Measurements from ENCODE around the gene MED31.
"Not testable (repeated sequence)": the region's sequence is repeated elsewhere in the genome, so short reads cannot be mapped to it uniquely, and the experiment has no call there.

The MED31 gene

GRCh38 chr17:6651354-6651918, at the start of gene MED31, which contains the start of gene C17orf100:
Gene MED31 (minus strand): TSS chr17:6651605. CDS start chr17:6651528, 77 bp downstream.
Gene C17orf100 (plus strand): TSS chr17:6651762. CDS start chr17:6651914, 152 bp downstream.
- H3K4me3 ChIP-seq (ENCODE audit: low read depth in 1 of 5, low read length in 5 of 5): peak within 1 kb of the TSS; percentile 76 to 98 (median 93)
- peaks cover 0 to 2% (median 0%) of the 10 kb centered on the region in 5 donors for H3K9me3 ChIP-seq (ENCODE audit: control insufficient read depth in 5 of 5, low read length in 5 of 5)
- peaks cover 9 to 18% (median 11%) of the 10 kb centered on the region in 5 donors for H3K27me3 ChIP-seq (ENCODE audit: control insufficient read depth in 5 of 5, insufficient read depth in 4 of 5, low read length in 5 of 5)
- H3K27ac ChIP-seq (ENCODE audit: low read depth, low read length): peak within 1 kb of the TSS; percentile 88
- peak within 1 kb of the TSS; percentile 60 to 94 (median 90) for H3K9ac ChIP-seq (ENCODE audit: low read length in 5 of 5)
- peaks cover 3 to 37% (median 26%) of the 10 kb centered on the region in 5 donors for H3K4me1 ChIP-seq (ENCODE audit: control insufficient read depth in 5 of 5, insufficient read depth in 5 of 5, low read length in 5 of 5)
- peaks cover 12 to 26% (median 18%) of the 10 kb centered on the region in 5 donors for H3K36me3 ChIP-seq (ENCODE audit: control insufficient read depth in 5 of 5, insufficient read depth in 5 of 5, low read length in 5 of 5)

GRCh38 chr17:6700948-6701307, 49.5 kb upstream of the MED31 start:
- no peaks in the 10 kb centered on the region for H3K36me3 ChIP-seq (ENCODE audit: control insufficient read depth in 5 of 5, insufficient read depth in 5 of 5, low read length in 5 of 5)
- H3K9ac ChIP-seq (ENCODE audit: low read length in 5 of 5): no peak overlapping the region
- H3K27ac ChIP-seq (ENCODE audit: low read depth, low read length): no peak overlapping the region
- H3K27me3 ChIP-seq (ENCODE audit: control insufficient read depth in 5 of 5, insufficient read depth in 4 of 5, low read length in 5 of 5): peaks cover 0 to 22% (median 9%) of the 10 kb centered on the region in 5 donors
- H3K9me3 ChIP-seq (ENCODE audit: control insufficient read depth in 5 of 5, low read length in 5 of 5): no peaks in the 10 kb centered on the region
- no peaks in the 10 kb centered on the region for H3K4me1 ChIP-seq (ENCODE audit: control insufficient read depth in 5 of 5, insufficient read depth in 5 of 5, low read length in 5 of 5)
- H3K4me3 ChIP-seq (ENCODE audit: low read depth in 1 of 5, low read length in 5 of 5): no peak overlapping the region

- H3K9ac ChIP-seq (ENCODE audit: low read length in 5 of 5): no peak overlapping the region
- no peaks in the 10 kb centered on the region for H3K4me1 ChIP-seq (ENCODE audit: control insufficient read depth in 5 of 5, insufficient read depth in 5 of 5, low read length in 5 of 5)
- no peak overlapping the region for H3K27ac ChIP-seq (ENCODE audit: low read depth, low read length)
- H3K9me3 ChIP-seq (ENCODE audit: control insufficient read depth in 5 of 5, low read length in 5 of 5): no peaks in the 10 kb centered on the region
- no peaks in the 10 kb centered on the region for H3K36me3 ChIP-seq (ENCODE audit: control insufficient read depth in 5 of 5, insufficient read depth in 5 of 5, low read length in 5 of 5)
- H3K4me3 ChIP-seq (ENCODE audit: low read depth in 1 of 5, low read length in 5 of 5): no peak overlapping the region
- H3K27me3 ChIP-seq (ENCODE audit: control insufficient read depth in 5 of 5, insufficient read depth in 4 of 5, low read length in 5 of 5): peaks cover 0 to 22% (median 9%) of the 10 kb centered on the region in 5 donors
Measured at GRCh38 chr17:6699997-6700947, 48.9 kb upstream of the MED31 start.

GRCh38 chr17:6698004-6698403, 46.6 kb upstream of the MED31 start:
- H3K36me3 ChIP-seq (ENCODE audit: control insufficient read depth in 5 of 5, insufficient read depth in 5 of 5, low read length in 5 of 5): no peaks in the 10 kb centered on the region
- no peaks in the 10 kb centered on the region for H3K4me1 ChIP-seq (ENCODE audit: control insufficient read depth in 5 of 5, insufficient read depth in 5 of 5, low read length in 5 of 5)

GRCh38 chr17:6696906-6697305, 45.5 kb upstream of the MED31 start:
- no peaks in the 10 kb centered on the region for H3K4me1 ChIP-seq (ENCODE audit: control insufficient read depth in 5 of 5, insufficient read depth in 5 of 5, low read length in 5 of 5)
- H3K4me3 ChIP-seq (ENCODE audit: low read depth in 1 of 5, low read length in 5 of 5): no peak overlapping the region
- H3K27me3 ChIP-seq (ENCODE audit: control insufficient read depth in 5 of 5, insufficient read depth in 4 of 5, low read length in 5 of 5): peaks cover 0 to 5% (median 0%) of the 10 kb centered on the region in 5 donors
- H3K27ac ChIP-seq (ENCODE audit: low read depth, low read length): no peak overlapping the region
- no peaks in the 10 kb centered on the region for H3K36me3 ChIP-seq (ENCODE audit: control insufficient read depth in 5 of 5, insufficient read depth in 5 of 5, low read length in 5 of 5)
- H3K9me3 ChIP-seq (ENCODE audit: control insufficient read depth in 5 of 5, low read length in 5 of 5): no peaks in the 10 kb centered on the region
- no peak overlapping the region for H3K9ac ChIP-seq (ENCODE audit: low read length in 5 of 5)

More at GRCh38 chr17:6698004-6698403, 46.6 kb upstream of the MED31 start:
- Histone ChIP-seq H3K27me3 (ENCODE audit: control insufficient read depth in 5 of 5, insufficient read depth in 4 of 5, low read length in 5 of 5) (peaks cover 0 to 7% (median 4%) of the 10 kb centered on the region in 5 donors), H3K4me3 (ENCODE audit: low read depth in 1 of 5, low read length in 5 of 5) (no peak overlapping the region), H3K27ac (ENCODE audit: low read depth, low read length) (no peak overlapping the region), H3K9ac (ENCODE audit: low read length in 5 of 5) (no peak overlapping the region), H3K9me3 (ENCODE audit: control insufficient read depth in 5 of 5, low read length in 5 of 5) (no peaks in the 10 kb centered on the region)

GRCh38 chr17:6695565-6695964, 44.2 kb upstream of the MED31 start:
- H3K9me3 ChIP-seq (ENCODE audit: control insufficient read depth in 5 of 5, low read length in 5 of 5): no peaks in the 10 kb centered on the region
- no peaks in the 10 kb centered on the region for H3K4me1 ChIP-seq (ENCODE audit: control insufficient read depth in 5 of 5, insufficient read depth in 5 of 5, low read length in 5 of 5)
- no peak overlapping the region for H3K4me3 ChIP-seq (ENCODE audit: low read depth in 1 of 5, low read length in 5 of 5)
- H3K27ac ChIP-seq (ENCODE audit: low read depth, low read length): no peak overlapping the region
- H3K36me3 ChIP-seq (ENCODE audit: control insufficient read depth in 5 of 5, insufficient read depth in 5 of 5, low read length in 5 of 5): no peaks in the 10 kb centered on the region
- no peak overlapping the region for H3K9ac ChIP-seq (ENCODE audit: low read length in 5 of 5)
- H3K27me3 ChIP-seq (ENCODE audit: control insufficient read depth in 5 of 5, insufficient read depth in 4 of 5, low read length in 5 of 5): peaks cover 0 to 9% (median 3%) of the 10 kb centered on the region in 5 donors

GRCh38 chr17:6695051-6695450, 43.6 kb upstream of the MED31 start:
- no peak overlapping the region for H3K4me3 ChIP-seq (ENCODE audit: low read depth in 1 of 5, low read length in 5 of 5)
- H3K4me1 ChIP-seq (ENCODE audit: control insufficient read depth in 5 of 5, insufficient read depth in 5 of 5, low read length in 5 of 5): no peaks in the 10 kb centered on the region
- no peak overlapping the region for H3K9ac ChIP-seq (ENCODE audit: low read length in 5 of 5)
- no peak overlapping the region for H3K27ac ChIP-seq (ENCODE audit: low read depth, low read length)
- H3K9me3 ChIP-seq (ENCODE audit: control insufficient read depth in 5 of 5, low read length in 5 of 5): no peaks in the 10 kb centered on the region
- no peaks in the 10 kb centered on the region for H3K36me3 ChIP-seq (ENCODE audit: control insufficient read depth in 5 of 5, insufficient read depth in 5 of 5, low read length in 5 of 5)
- peaks cover 0 to 9% (median 3%) of the 10 kb centered on the region in 5 donors for H3K27me3 ChIP-seq (ENCODE audit: control insufficient read depth in 5 of 5, insufficient read depth in 4 of 5, low read length in 5 of 5)

- not testable (repeated sequence) for H3K4me3 ChIP-seq (ENCODE audit: low read depth in 1 of 5, low read length in 5 of 5); H3K27ac ChIP-seq (ENCODE audit: low read depth, low read length); H3K9ac ChIP-seq (ENCODE audit: low read length in 5 of 5); H3K36me3 ChIP-seq (ENCODE audit: control insufficient read depth in 5 of 5, insufficient read depth in 5 of 5, low read length in 5 of 5); H3K27me3 ChIP-seq (ENCODE audit: control insufficient read depth in 5 of 5, insufficient read depth in 4 of 5, low read length in 5 of 5); H3K4me1 ChIP-seq (ENCODE audit: control insufficient read depth in 5 of 5, insufficient read depth in 5 of 5, low read length in 5 of 5); H3K9me3 ChIP-seq (ENCODE audit: control insufficient read depth in 5 of 5, low read length in 5 of 5)
Measured at GRCh38 chr17:6691958-6692357, 40.6 kb upstream of the MED31 start.

- Histone ChIP-seq H3K9ac (ENCODE audit: low read length in 5 of 5) (no peak overlapping the region), H3K36me3 (ENCODE audit: control insufficient read depth in 5 of 5, insufficient read depth in 5 of 5, low read length in 5 of 5) (no peaks in the 10 kb centered on the region), H3K4me3 (ENCODE audit: low read depth in 1 of 5, low read length in 5 of 5) (no peak overlapping the region), H3K27me3 (ENCODE audit: control insufficient read depth in 5 of 5, insufficient read depth in 4 of 5, low read length in 5 of 5) (peaks cover 0 to 9% (median under 1%) of the 10 kb centered on the region in 5 donors), H3K9me3 (ENCODE audit: control insufficient read depth in 5 of 5, low read length in 5 of 5) (no peaks in the 10 kb centered on the region), H3K27ac (ENCODE audit: low read depth, low read length) (no peak overlapping the region), H3K4me1 (ENCODE audit: control insufficient read depth in 5 of 5, insufficient read depth in 5 of 5, low read length in 5 of 5) (no peaks in the 10 kb centered on the region)
Measured at GRCh38 chr17:6691546-6691945, 40.1 kb upstream of the MED31 start.

GRCh38 chr17:6690641-6691040, 39.2 kb upstream of the MED31 start:
- Histone ChIP-seq H3K4me1 (ENCODE audit: control insufficient read depth in 5 of 5, insufficient read depth in 5 of 5, low read length in 5 of 5) (no peaks in the 10 kb centered on the region), H3K4me3 (ENCODE audit: low read depth in 1 of 5, low read length in 5 of 5) (no peak overlapping the region), H3K9me3 (ENCODE audit: control insufficient read depth in 5 of 5, low read length in 5 of 5) (no peaks in the 10 kb centered on the region), H3K27ac (ENCODE audit: low read depth, low read length) (no peak overlapping the region), H3K9ac (ENCODE audit: low read length in 5 of 5) (no peak overlapping the region), H3K27me3 (ENCODE audit: control insufficient read depth in 5 of 5, insufficient read depth in 4 of 5, low read length in 5 of 5) (peaks cover 0 to 5% (median 2%) of the 10 kb centered on the region in 5 donors), H3K36me3 (ENCODE audit: control insufficient read depth in 5 of 5, insufficient read depth in 5 of 5, low read length in 5 of 5) (no peaks in the 10 kb centered on the region)
